H1 (cell line): ENCODE results near the gene SPTSSB. TPM values are rescaled to one million over a fixed set of nuclear protein-coding genes. Genes with fewer than 3 reads are reported as not detected.

Experiments used
- CTCF ChIA-PET: fragments of 300-600 bp; sonication (Branson Sonifier 250); formaldehyde crosslinking; loops from one replicate; lab custom pipeline; 2021; ENCODE audit not compliant: partially characterized antibody; lab: Charles Lee
- POLR2A ChIA-PET: fragments of 300-600 bp; sonication (Branson Sonifier 250); formaldehyde crosslinking; loops from one replicate; lab custom pipeline; 2021; ENCODE audit warnings: inconsistent platforms; ENCODE audit not compliant: partially characterized antibody; lab: Charles Lee
- DNase-seq, 2 experiments: peaks; one replicate each; pipeline versions ENCODE4 v3.0.0 to v3.0.0-alpha.2; 2010 to 2022; ENCODE audit warnings: low spot score in 2 of 2, low read depth in 1 of 2, mixed read lengths in 1 of 2
- FAIRE-seq: peaks from 2 replicates; lab custom pipeline; 2011; peaks lifted over from hg19 to GRCh38; lab: Jason Lieb, UNC
- H2AFZ ChIP-seq: 2 replicates; pipeline ENCODE4 v1.8.1; 2012; ENCODE audit warnings: low read length, inconsistent platforms
- H2AK5ac ChIP-seq: 2 replicates; pipeline ENCODE4 v1.6.1; 2013; ENCODE audit warnings: low read depth, low read length
- H2BK120ac ChIP-seq: replicated peaks from 2 replicates; pipeline ENCODE3; 2013; ENCODE audit warnings: low read depth, low read length, inconsistent platforms
- H2BK12ac ChIP-seq: 2 replicates; pipeline ENCODE4 v1.6.1; 2013; ENCODE audit warnings: low read depth, low read length
- H2BK15ac ChIP-seq: 2 replicates; pipeline ENCODE4 v1.6.1; 2013; ENCODE audit warnings: low read length
- H2BK20ac ChIP-seq: 2 replicates; pipeline ENCODE4 v1.6.1; 2013; ENCODE audit warnings: low read length
- H2BK5ac ChIP-seq: 2 replicates; pipeline ENCODE4 v1.6.1; 2013; ENCODE audit warnings: low read depth, low read length
- H3K14ac ChIP-seq: 2 replicates; pipeline ENCODE4 v1.6.1; 2013; ENCODE audit warnings: inconsistent platforms; ENCODE audit not compliant: insufficient read length
- H3K18ac ChIP-seq: 2 replicates; pipeline ENCODE4 v1.6.1; 2013; ENCODE audit warnings: low read length; ENCODE audit errors: extremely low read depth
- H3K23ac ChIP-seq: 2 replicates; pipeline ENCODE4 v1.6.1; 2013; ENCODE audit warnings: inconsistent platforms; ENCODE audit not compliant: insufficient read length
- H3K23me2 ChIP-seq: 2 replicates; pipeline ENCODE4 v1.6.1; 2013; ENCODE audit warnings: low read depth, low read length
- H3K27ac ChIP-seq: 2 replicates; pipeline ENCODE4 v1.6.1; 2011; ENCODE audit warnings: low read depth, low read length, inconsistent platforms
- H3K27me3 ChIP-seq, 4 experiments: replicated peaks in 1 of 4; 1 replicate in 1 of 4; 2 replicates in 3 of 4; pipeline versions ENCODE4 v1.6.1 to v1.8.1; 2011 to 2013; ENCODE audit warnings: low read length in 3 of 4, mild to moderate bottlenecking in 3 of 4, inconsistent platforms in 2 of 4, mixed read lengths in 2 of 4, moderate library complexity in 1 of 4; ENCODE audit not compliant: control insufficient read depth in 3 of 4, insufficient read depth in 3 of 4; ENCODE audit errors: extremely low read depth in 1 of 4
- H3K36me3 ChIP-seq, 4 experiments: 2 replicates each; pipeline versions ENCODE4 v1.6.1 to v1.8.1; 2011 to 2013; ENCODE audit warnings: mild to moderate bottlenecking in 4 of 4, low read length in 3 of 4, moderate library complexity in 2 of 4, control low read depth in 1 of 4, inconsistent platforms in 1 of 4; ENCODE audit not compliant: insufficient read depth in 4 of 4, control insufficient read depth in 2 of 4
- H3K4ac ChIP-seq: replicated peaks from 2 replicates; pipeline ENCODE3; 2013; ENCODE audit warnings: low read length, low read depth, mixed read lengths, inconsistent platforms; ENCODE audit not compliant: insufficient read length
- H3K4me1 ChIP-seq, 4 experiments: replicated peaks in 1 of 4; 1 replicate in 1 of 4; 2 replicates in 3 of 4; pipeline versions ENCODE4 v1.6.1 to v1.8.1; 2011 to 2013; ENCODE audit warnings: low read length in 3 of 4, inconsistent platforms in 2 of 4, mixed read lengths in 1 of 4; ENCODE audit not compliant: insufficient read depth in 4 of 4, control insufficient read depth in 3 of 4
- H3K4me2 ChIP-seq, 2 experiments: 2 replicates each; pipeline versions ENCODE4 v1.6.1 to v1.8.1; 2011 to 2013; ENCODE audit warnings: low read depth in 2 of 2, low read length in 2 of 2, control low read depth in 1 of 2, inconsistent platforms in 1 of 2, mild to moderate bottlenecking in 1 of 2; ENCODE audit not compliant: insufficient read depth in 1 of 2
- H3K4me3 ChIP-seq, 4 experiments: fragments of 200-600, 300-600 bp in 1 of 4; sonication (generic), shearing (Covaris generic), sonication (Bioruptor Twin) in 1 of 4; 2 replicates each; pipeline versions ENCODE4 v1.5.1 to v1.8.1; 2011 to 2016; ENCODE audit warnings: low read length in 4 of 4, low read depth in 3 of 4, control low read depth in 2 of 4, inconsistent platforms in 2 of 4, mild to moderate bottlenecking in 2 of 4, mixed read lengths in 1 of 4, moderate library complexity in 1 of 4; ENCODE audit not compliant: insufficient read depth in 2 of 4; ENCODE audit errors: extremely low read depth in 1 of 4
- H3K56ac ChIP-seq: replicated peaks from 2 replicates; pipeline ENCODE3; 2013; ENCODE audit warnings: low read depth, mild to moderate bottlenecking, mixed read lengths, low read length, inconsistent platforms; ENCODE audit not compliant: insufficient read length
- H3K79me1 ChIP-seq: 2 replicates; pipeline ENCODE4 v1.6.1; 2013; ENCODE audit warnings: low read depth, low read length, control low read depth
- H3K79me2 ChIP-seq, 2 experiments: 2 replicates each; pipeline versions ENCODE4 v1.6.1 to v1.8.1; 2012 to 2013; ENCODE audit warnings: low read length in 2 of 2, mild to moderate bottlenecking in 2 of 2, inconsistent platforms in 1 of 2; ENCODE audit not compliant: insufficient read depth in 2 of 2, control insufficient read depth in 1 of 2
- H3K9ac ChIP-seq, 4 experiments: replicated peaks in 1 of 4; 1 replicate in 1 of 4; 2 replicates in 3 of 4; pipeline versions ENCODE4 v1.6.1 to v1.8.1; 2011 to 2013; ENCODE audit warnings: low read depth in 3 of 4, low read length in 3 of 4, control low read depth in 2 of 4, mild to moderate bottlenecking in 2 of 4, moderate library complexity in 2 of 4, inconsistent platforms in 1 of 4; ENCODE audit errors: extremely low read depth in 1 of 4
- H3K9me3 ChIP-seq, 2 experiments: 2 replicates each; pipeline versions ENCODE4 v1.6.1 to v1.8.1; 2012 to 2013; ENCODE audit warnings: mild to moderate bottlenecking in 2 of 2, moderate library complexity in 2 of 2, control low read depth in 1 of 2, inconsistent platforms in 1 of 2, low read depth in 1 of 2, low read length in 1 of 2, mixed read lengths in 1 of 2; ENCODE audit not compliant: insufficient read depth in 2 of 2
- H4K20me1 ChIP-seq, 2 experiments: replicated peaks in 1 of 2; 2 replicates each; pipeline versions ENCODE3 to v1.8.1; 2011 to 2013; ENCODE audit warnings: inconsistent platforms in 2 of 2, low read length in 2 of 2, mild to moderate bottlenecking in 1 of 2; ENCODE audit not compliant: insufficient read depth in 2 of 2, control insufficient read depth in 1 of 2
- H4K5ac ChIP-seq: 2 replicates; pipeline ENCODE4 v1.6.1; 2013; ENCODE audit warnings: low read length, low read depth, mixed read lengths, inconsistent platforms; ENCODE audit not compliant: insufficient read length
- H4K8ac ChIP-seq: 2 replicates; pipeline ENCODE4 v1.8.0; 2013; ENCODE audit warnings: mild to moderate bottlenecking, moderate library complexity, low read length, inconsistent platforms; ENCODE audit not compliant: insufficient read depth; ENCODE audit errors: extremely low read depth
- H4K91ac ChIP-seq: replicated peaks from 2 replicates; pipeline ENCODE3; 2013; ENCODE audit warnings: low read length, mixed read lengths, inconsistent platforms; ENCODE audit not compliant: insufficient read length
- RXRA ChIP-seq: IDR thresholded peaks from 2 replicates; pipeline ENCODE4 v1.6.1; 2011; ENCODE audit warnings: low read depth, mild to moderate bottlenecking, low read length, moderate library complexity; ENCODE audit not compliant: insufficient read depth
- SIN3A ChIP-seq, 2 experiments: IDR thresholded peaks in 1 of 2; conservative IDR thresholded peaks in 1 of 2; 2 replicates each; pipeline ENCODE4 v1.6.1; 2011 to 2012; ENCODE audit warnings: low read length in 2 of 2, improper control_type of control experiment in 1 of 2, low read depth in 1 of 2, mild to moderate bottlenecking in 1 of 2
- TAF1 ChIP-seq: IDR thresholded peaks from 2 replicates; pipeline ENCODE4 v1.6.1; 2011; ENCODE audit warnings: mild to moderate bottlenecking, low read depth, low read length
- TBP ChIP-seq: IDR thresholded peaks from 2 replicates; pipeline ENCODE4 v1.6.1; 2011; ENCODE audit warnings: low read depth, low read length, improper control_type of control experiment
- polyA plus RNA-seq, 7 experiments: library from polyadenylated mRNA; depleted of rRNA in 3 of 7; stranded (reverse) in 5 of 7; unstranded in 2 of 7; fragments of >200 nt in 5 of 7; fragments of 200-250 nt in 2 of 7; gene quantifications; 1 replicate in 5 of 7; 2 replicates in 1 of 7; 4 replicates in 1 of 7; pipeline versions ENCODE4 v1.2.1 to v1.2.3, GENCODE V29; 2011 to 2013; ENCODE audit warnings: missing spikeins in 2 of 7, mixed read lengths in 2 of 7
- total RNA-seq: library from RNA; stranded (reverse); fragmentation: NEBNext Ultra II Directional; extraction: Animal tissue kit (Norgen Biotek cat#: 25700); gene quantifications from 2 replicates; pipeline ENCODE4 v1.2.1, GENCODE V29; 2021

SPTSSB gene
- total and polyA plus RNA-seq, 2 of the 8 experiments (the other 6 are each of a cell fraction or from before 2014, with no cell fraction given) = 33.4 to 52.5 TPM

- POLR2A ChIA-PET = no interaction called here
These were observed 47.2 kb downstream of the SPTSSB start for GRCh38 chr3:161323926-161324621.

More at GRCh38 chr3:161323926-161324621, 47.2 kb downstream of the SPTSSB start:
- no peaks in the 10 kb centered on the region for H3K27me3 ChIP-seq
- H3K56ac ChIP-seq = no peak overlapping the region
- no peaks in the 10 kb centered on the region for H3K23me2 ChIP-seq
- H3K36me3 ChIP-seq = no peaks in the 10 kb centered on the region
- no peak overlapping the region for H2BK120ac ChIP-seq
- TF ChIP-seq TBP (no peak), SIN3A (conservative IDR thresholded peaks at IDR 0.05 in 1 of 2, IDR thresholded peaks at IDR 0.05 in 1 of 2; ENCODE audit: low read depth in 1 of 2, low read length in 2 of 2) (no peak), RXRA (no peak), TAF1 (no peak)
- no peaks in the 10 kb centered on the region for H3K79me2 ChIP-seq
- H4K91ac ChIP-seq = no peak overlapping the region
- no peak overlapping the region for H3K4me3 ChIP-seq
- no peak for DNase-seq
- no peak overlapping the region for H2BK5ac ChIP-seq
- no peak overlapping the region for H2BK20ac ChIP-seq
- H3K4me1 ChIP-seq = no peaks in the 10 kb centered on the region
- H3K23ac ChIP-seq = no peak overlapping the region
- CTCF ChIA-PET = interaction anchor here (0.8 to 3.0 kb wide), 5 partner anchors 19 to 47 kb away, joined by 3 to 15 read pairs (median 3); partner anchors contain the start of gene SPTSSB
- H3K9me3 ChIP-seq = no peaks in the 10 kb centered on the region
- no peak overlapping the region for H3K9ac ChIP-seq
- H2AFZ ChIP-seq = no peak overlapping the region
- no peaks in the 10 kb centered on the region for H4K20me1 ChIP-seq
- no peak overlapping the region for H2BK15ac ChIP-seq
- no peak overlapping the region for H3K18ac ChIP-seq
- no peak overlapping the region for H4K5ac ChIP-seq
- no peak for FAIRE-seq
- H3K14ac ChIP-seq = no peak overlapping the region
- H4K8ac ChIP-seq = no peak overlapping the region
- H3K27ac ChIP-seq = no peak overlapping the region
- no peak overlapping the region for H2AK5ac ChIP-seq
- no peak overlapping the region for H2BK12ac ChIP-seq
- H3K4ac ChIP-seq = no peak overlapping the region
- H3K4me2 ChIP-seq = no peak overlapping the region
- no peaks in the 10 kb centered on the region for H3K79me1 ChIP-seq
